ENCODE data around the gene LAMC1. TPM values are rescaled to one million over a fixed set of nuclear protein-coding genes. Genes with fewer than 3 reads are reported as not detected.

Gene LAMC1
- total and polyA plus RNA-seq, 2 experiments from 2014 or later: 18.4 to 116 TPM

DNA sequence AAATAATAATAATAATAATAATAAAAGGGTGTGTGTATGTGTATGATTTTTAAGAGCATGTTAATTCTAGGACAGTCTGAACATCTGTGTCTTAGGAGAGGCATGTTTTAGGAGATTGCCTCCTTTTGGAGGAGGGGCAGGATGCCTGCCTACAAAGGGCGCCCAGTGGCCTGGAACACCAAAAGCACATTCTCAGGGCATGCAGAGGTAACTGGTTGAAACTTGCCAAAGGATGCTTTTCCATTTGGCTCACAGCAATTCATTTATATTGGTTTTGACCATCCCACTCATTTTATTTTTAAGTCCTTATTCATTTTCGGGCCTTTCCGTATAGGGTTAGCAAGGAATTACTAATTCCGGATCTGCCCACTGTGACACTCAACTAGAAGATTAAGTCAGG lies 141.7 kb downstream of the LAMC1 start:
- no peak for DNase-seq (ENCODE audit: low spot score)
- H3K27me3 Mint-ChIP-seq (ENCODE audit: insufficient read depth, low read depth, poor library complexity): peaks cover 1% of the 10 kb centered on the region
- Histone ChIP-seq H2AFZ (no peak overlapping the region), H3K4me3 (no peak overlapping the region), H3K9me2 (ENCODE audit: insufficient read depth) (peaks cover 11% of the 10 kb centered on the region), H3K36me3 (ENCODE audit: insufficient read depth) (no peaks in the 10 kb centered on the region), H3K27me3 (ENCODE audit: insufficient read depth) (no peaks in the 10 kb centered on the region), H3K4me1 (ENCODE audit: insufficient read depth) (peaks cover 4% of the 10 kb centered on the region; the same call in 1 of the 2 replicates), H3K4me2 (no peak overlapping the region), H3K79me2 (replicated peaks; ENCODE audit: insufficient read depth) (no peaks in the 10 kb centered on the region), H4K20me1 (replicated peaks; ENCODE audit: insufficient read depth) (no peaks in the 10 kb centered on the region), H3K27ac (ENCODE audit: low read depth) (no peak overlapping the region), H3F3A (replicated peaks; ENCODE audit: low read depth) (no peaks in the 10 kb centered on the region)
- H3K27ac Mint-ChIP-seq: no peak overlapping the region; the same call in 1 of the 2 replicates
- no peak overlapping the region for H3K4me3 Mint-ChIP-seq
- H3K9me3 Mint-ChIP-seq: no peaks in the 10 kb centered on the region
- H3K4me1 Mint-ChIP-seq: peaks cover 14% of the 10 kb centered on the region
- H3K36me3 Mint-ChIP-seq (ENCODE audit: low read depth): no peaks in the 10 kb centered on the region
- ATAC-seq: no peak
- TF ChIP-seq, protein P1, sequence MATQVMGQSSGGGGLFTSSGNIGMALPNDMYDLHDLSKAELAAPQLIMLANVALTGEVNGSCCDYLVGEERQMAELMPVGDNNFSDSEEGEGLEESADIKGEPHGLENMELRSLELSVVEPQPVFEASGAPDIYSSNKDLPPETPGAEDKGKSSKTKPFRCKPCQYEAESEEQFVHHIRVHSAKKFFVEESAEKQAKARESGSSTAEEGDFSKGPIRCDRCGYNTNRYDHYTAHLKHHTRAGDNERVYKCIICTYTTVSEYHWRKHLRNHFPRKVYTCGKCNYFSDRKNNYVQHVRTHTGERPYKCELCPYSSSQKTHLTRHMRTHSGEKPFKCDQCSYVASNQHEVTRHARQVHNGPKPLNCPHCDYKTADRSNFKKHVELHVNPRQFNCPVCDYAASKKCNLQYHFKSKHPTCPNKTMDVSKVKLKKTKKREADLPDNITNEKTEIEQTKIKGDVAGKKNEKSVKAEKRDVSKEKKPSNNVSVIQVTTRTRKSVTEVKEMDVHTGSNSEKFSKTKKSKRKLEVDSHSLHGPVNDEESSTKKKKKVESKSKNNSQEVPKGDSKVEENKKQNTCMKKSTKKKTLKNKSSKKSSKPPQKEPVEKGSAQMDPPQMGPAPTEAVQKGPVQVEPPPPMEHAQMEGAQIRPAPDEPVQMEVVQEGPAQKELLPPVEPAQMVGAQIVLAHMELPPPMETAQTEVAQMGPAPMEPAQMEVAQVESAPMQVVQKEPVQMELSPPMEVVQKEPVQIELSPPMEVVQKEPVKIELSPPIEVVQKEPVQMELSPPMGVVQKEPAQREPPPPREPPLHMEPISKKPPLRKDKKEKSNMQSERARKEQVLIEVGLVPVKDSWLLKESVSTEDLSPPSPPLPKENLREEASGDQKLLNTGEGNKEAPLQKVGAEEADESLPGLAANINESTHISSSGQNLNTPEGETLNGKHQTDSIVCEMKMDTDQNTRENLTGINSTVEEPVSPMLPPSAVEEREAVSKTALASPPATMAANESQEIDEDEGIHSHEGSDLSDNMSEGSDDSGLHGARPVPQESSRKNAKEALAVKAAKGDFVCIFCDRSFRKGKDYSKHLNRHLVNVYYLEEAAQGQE (IDR thresholded peaks at IDR 0.05; ENCODE audit: unreplicated experiment): no peak
- TF ChIP-seq STAT1 (IDR thresholded peaks at IDR 0.05; ENCODE audit: unreplicated experiment) (no peak), POLR2AphosphoS5 (IDR thresholded peaks at IDR 0.05; ENCODE audit: low read depth) (no peak), EZH2 (IDR thresholded peaks at IDR 0.05; ENCODE audit: low read depth, unreplicated experiment) (no peak), CREB1 (CRISPR knock-in tag; IDR thresholded peaks at IDR 0.05; ENCODE audit: low read depth) (no peak), EZH2phosphoT487 (IDR thresholded peaks at IDR 0.05; ENCODE audit: unreplicated experiment) (no peak), ZNF462 (CRISPR knock-in tag; IDR thresholded peaks at IDR 0.05) (no peak), JUNB (IDR thresholded peaks at IDR 0.05; ENCODE audit: unreplicated experiment) (no peak), ZNF331 (CRISPR knock-in tag; IDR thresholded peaks at IDR 0.05; ENCODE audit: low read depth) (no peak), ZNF114 (CRISPR knock-in tag; IDR thresholded peaks at IDR 0.05) (no peak), NANOG (IDR thresholded peaks at IDR 0.05; ENCODE audit: borderline replicate concordance) (no peak)
- TF ChIP-seq, protein P2, sequence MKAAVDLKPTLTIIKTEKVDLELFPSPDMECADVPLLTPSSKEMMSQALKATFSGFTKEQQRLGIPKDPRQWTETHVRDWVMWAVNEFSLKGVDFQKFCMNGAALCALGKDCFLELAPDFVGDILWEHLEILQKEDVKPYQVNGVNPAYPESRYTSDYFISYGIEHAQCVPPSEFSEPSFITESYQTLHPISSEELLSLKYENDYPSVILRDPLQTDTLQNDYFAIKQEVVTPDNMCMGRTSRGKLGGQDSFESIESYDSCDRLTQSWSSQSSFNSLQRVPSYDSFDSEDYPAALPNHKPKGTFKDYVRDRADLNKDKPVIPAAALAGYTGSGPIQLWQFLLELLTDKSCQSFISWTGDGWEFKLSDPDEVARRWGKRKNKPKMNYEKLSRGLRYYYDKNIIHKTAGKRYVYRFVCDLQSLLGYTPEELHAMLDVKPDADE (IDR thresholded peaks at IDR 0.05): no peak
- TF ChIP-seq, protein P3, sequence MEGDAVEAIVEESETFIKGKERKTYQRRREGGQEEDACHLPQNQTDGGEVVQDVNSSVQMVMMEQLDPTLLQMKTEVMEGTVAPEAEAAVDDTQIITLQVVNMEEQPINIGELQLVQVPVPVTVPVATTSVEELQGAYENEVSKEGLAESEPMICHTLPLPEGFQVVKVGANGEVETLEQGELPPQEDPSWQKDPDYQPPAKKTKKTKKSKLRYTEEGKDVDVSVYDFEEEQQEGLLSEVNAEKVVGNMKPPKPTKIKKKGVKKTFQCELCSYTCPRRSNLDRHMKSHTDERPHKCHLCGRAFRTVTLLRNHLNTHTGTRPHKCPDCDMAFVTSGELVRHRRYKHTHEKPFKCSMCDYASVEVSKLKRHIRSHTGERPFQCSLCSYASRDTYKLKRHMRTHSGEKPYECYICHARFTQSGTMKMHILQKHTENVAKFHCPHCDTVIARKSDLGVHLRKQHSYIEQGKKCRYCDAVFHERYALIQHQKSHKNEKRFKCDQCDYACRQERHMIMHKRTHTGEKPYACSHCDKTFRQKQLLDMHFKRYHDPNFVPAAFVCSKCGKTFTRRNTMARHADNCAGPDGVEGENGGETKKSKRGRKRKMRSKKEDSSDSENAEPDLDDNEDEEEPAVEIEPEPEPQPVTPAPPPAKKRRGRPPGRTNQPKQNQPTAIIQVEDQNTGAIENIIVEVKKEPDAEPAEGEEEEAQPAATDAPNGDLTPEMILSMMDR (conservative IDR thresholded peaks at IDR 0.05; ENCODE audit: low read depth in 2 of 2): no peak

Data from GM23338 (cell line).